ENCODE results near the gene PADI6.
A peak's percentile ranks its signal among the peaks of the same experiment; 100 is the strongest.

The PADI6 gene

DNA sequence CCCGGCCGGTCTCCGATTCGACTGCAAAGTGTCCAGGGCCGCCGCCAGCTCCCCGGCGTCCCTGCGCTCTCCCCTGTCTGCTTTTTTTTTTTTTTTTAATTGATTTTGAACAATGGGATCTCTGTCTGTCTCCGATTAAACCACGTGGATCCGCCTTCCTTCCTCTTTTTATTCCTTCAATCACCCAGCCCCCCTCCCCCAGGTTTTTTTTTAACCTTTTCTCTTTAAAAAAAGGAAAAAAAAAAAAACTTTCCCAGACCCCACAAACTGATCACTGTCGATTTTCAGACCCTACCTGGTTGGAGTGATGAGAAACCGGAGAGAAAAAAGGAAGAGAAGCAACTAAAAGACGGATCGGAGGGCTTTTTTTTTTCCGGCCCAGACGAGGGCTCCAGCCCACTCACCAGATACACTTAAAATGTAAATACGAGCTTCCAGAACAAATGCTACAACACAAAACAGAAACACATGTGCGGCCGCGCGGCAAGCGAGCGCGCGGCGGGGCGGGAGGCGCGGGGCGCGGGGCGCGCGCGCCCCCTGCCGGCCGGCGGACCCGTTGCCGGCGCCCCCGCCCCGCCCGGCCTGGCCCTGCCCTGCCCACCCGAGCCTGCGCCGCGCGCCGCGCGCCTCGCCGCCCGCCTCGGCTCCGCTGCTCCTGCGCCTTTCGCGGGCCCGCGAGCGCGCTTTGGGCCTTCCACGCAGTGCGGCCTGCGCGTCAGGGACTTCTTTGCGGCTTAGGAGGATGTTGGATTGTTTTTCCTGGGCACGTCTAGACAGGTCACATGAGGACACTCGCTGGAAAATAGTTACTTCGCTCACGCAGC, 67.5 kb downstream of the PADI6 start, which contains the start of gene RCC2:
Gene RCC2 (minus strand): TSS at position 428 of the 824 bp plus-strand sequence. CDS start 1,163 bp downstream, outside the sequence.
- TF ChIP-seq, protein P1, sequence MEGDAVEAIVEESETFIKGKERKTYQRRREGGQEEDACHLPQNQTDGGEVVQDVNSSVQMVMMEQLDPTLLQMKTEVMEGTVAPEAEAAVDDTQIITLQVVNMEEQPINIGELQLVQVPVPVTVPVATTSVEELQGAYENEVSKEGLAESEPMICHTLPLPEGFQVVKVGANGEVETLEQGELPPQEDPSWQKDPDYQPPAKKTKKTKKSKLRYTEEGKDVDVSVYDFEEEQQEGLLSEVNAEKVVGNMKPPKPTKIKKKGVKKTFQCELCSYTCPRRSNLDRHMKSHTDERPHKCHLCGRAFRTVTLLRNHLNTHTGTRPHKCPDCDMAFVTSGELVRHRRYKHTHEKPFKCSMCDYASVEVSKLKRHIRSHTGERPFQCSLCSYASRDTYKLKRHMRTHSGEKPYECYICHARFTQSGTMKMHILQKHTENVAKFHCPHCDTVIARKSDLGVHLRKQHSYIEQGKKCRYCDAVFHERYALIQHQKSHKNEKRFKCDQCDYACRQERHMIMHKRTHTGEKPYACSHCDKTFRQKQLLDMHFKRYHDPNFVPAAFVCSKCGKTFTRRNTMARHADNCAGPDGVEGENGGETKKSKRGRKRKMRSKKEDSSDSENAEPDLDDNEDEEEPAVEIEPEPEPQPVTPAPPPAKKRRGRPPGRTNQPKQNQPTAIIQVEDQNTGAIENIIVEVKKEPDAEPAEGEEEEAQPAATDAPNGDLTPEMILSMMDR (IDR thresholded peaks at IDR 0.05; ENCODE audit: low read depth, low read length, missing control alignments): peak; percentile 38
- H3K4me3 ChIP-seq (ENCODE audit: low read depth, low read length): peak within 1 kb of the TSS; percentile 81
- DNase-seq (ENCODE audit: low read depth): no peak

DNA sequence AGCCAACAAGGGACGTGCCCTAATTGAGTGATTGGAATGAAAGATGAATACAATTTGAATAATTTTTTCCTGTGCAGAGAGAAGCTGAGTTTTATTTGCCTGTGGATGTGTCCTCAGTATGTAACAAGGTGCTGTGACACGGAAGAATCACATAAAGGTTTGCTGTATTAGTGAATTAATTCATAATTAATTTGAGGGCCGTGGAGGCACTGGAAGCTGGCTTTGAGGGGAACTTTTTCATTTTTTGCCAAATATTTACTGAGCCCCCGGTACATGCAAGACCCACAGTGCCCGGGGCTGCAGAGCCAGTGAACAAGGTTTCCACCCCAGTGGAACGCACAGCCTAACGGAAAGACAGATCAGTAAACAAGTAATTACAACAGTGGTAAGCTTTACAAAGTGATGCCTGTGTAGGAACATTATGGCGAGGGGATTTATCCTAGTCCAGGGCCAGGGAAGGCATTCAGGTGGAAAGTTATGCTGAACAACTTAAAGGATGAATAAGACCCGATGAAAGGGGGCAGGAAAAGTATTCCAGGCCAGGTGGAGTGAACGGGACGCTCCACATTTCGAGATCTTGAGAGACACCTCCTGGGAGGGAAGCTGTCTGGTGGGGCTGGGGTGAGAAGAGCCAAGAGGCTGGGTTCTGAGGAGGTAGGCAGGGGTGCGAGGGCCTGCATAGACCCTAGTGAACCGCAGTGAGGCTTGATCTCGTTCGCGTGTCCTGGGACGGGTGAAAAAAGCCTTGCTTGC, 68.3 kb downstream of the PADI6 start:
- DNase-seq (ENCODE audit: low read depth): no peak
- peak overlapping the region; percentile 52 for H3K4me3 ChIP-seq (ENCODE audit: low read depth, low read length)
- TF ChIP-seq, protein P1 (IDR thresholded peaks at IDR 0.05; ENCODE audit: low read depth, low read length, missing control alignments): no peak

DNA sequence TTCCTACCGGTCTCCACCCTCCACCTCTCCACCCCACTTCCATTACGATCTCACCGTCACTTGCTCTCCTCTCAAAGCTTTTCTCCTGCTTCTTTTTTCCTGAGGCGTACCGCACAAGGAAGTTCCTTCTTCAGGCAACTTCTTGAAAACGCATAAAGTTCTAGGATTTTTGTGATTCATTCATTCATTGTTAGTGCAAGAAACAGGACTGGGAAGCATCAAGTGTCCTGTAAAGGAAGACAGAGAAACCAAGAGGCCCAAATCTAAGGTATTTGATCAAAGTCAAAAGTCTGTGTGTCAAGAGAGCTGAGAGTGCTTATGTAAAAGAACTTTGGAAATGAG, 68.8 kb downstream of the PADI6 start:
- no peak for DNase-seq (ENCODE audit: low read depth)
- TF ChIP-seq, protein P1 (IDR thresholded peaks at IDR 0.05; ENCODE audit: low read depth, low read length, missing control alignments): no peak
- peak overlapping the region; percentile 52; the same call in 1 of the 2 replicates for H3K4me3 ChIP-seq (ENCODE audit: low read depth, low read length)

DNA sequence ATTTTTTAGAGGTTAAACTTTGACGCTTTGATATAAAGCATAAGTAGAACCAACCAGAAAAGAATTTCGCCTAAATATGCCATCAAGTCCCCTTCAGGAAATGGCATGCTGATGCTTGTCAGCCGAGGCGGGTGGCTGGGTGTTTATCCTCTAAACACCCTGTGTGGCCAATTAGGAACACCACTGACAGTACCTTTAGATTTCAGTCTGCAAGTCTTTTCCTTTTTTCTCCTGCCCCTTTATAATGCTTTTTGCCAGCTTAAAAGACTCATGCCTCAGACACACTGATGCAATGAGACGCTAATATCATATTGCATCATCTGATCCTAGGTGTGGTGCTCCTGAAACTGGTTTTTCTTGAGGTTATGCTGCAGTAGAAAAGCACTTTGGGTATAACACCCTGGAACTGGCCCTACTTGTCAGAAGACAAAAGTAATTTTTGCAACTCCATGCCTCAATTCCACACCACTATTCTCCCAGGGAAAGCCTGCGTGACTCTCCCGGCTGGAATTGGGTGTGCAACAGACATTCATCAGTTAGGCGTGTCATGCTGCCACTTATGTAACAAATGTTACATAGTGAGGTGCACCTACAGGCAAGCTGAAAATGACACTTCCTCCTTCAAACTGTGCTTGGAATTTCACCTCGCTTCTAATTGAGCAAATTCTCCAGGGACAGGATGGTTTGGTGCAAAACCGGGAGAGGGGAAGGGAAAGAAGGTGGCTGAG, 69.4 kb downstream of the PADI6 start:
- DNase-seq (ENCODE audit: low read depth): no peak
- TF ChIP-seq, protein P1 (IDR thresholded peaks at IDR 0.05; ENCODE audit: low read depth, low read length, missing control alignments): no peak
- H3K4me3 ChIP-seq (ENCODE audit: low read depth, low read length): no peak overlapping the region; the same call in 1 of the 2 replicates

DNA sequence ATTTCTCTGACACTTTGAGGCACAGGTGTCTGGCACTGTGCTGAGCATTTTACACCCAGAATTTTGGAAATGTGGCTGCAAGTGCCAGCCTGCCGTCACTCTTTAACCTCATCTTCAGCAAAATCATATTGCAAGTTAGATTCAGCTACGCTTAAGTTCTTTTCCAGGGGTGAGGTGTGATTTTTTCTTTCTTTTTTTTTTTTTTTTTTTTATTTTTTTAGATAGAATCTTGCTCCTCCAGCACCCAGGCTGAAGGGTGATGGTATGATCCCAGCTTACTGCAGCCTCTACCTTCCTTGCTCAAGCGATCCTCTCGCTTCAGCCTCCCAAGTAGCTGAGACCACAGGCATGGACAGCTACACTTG, 70.0 kb downstream of the PADI6 start:
- TF ChIP-seq, protein P1 (IDR thresholded peaks at IDR 0.05; ENCODE audit: low read depth, low read length, missing control alignments): no peak
- H3K4me3 ChIP-seq (ENCODE audit: low read depth, low read length): no peak overlapping the region
- DNase-seq (ENCODE audit: low read depth): no peak

DNA sequence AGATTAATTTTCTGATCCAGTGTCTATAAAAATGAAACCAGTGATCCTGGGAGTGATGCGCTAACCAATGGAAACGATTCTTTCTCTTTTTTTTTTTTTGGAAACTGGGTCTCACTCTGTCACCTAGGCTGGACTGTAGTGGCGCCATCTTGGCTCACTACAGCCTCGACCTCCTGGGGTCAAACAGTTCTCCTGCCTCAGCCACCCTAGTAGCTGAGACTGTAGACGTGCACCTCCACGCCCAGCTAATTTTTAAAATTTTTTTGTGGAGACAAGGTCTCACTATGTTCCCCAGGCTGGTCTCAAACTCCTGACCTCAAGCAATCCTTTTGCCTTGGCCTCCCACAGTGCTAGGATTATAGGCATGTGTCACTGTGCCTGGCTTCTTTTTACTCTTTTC, 70.8 kb downstream of the PADI6 start:
- TF ChIP-seq, protein P1 (IDR thresholded peaks at IDR 0.05; ENCODE audit: low read depth, low read length, missing control alignments): no peak
- no peak overlapping the region for H3K4me3 ChIP-seq (ENCODE audit: low read depth, low read length)
- DNase-seq (ENCODE audit: low read depth): no peak

Measured in GM12864 (cell line).